Parietal lobe (tissue), 1 donor: Measurements from ENCODE around the gene EDN3. TPM values are rescaled to one million over a fixed set of nuclear protein-coding genes. Genes with fewer than 3 reads are reported as not detected.

ENCODE experiments used
- total RNA-seq: library from RNA; depleted of rRNA; stranded (reverse); fragments of >200 nt; gene quantifications from one replicate; pipeline ENCODE4 v1.2.3, GENCODE V29; 2014

EDN3 gene, protein sequence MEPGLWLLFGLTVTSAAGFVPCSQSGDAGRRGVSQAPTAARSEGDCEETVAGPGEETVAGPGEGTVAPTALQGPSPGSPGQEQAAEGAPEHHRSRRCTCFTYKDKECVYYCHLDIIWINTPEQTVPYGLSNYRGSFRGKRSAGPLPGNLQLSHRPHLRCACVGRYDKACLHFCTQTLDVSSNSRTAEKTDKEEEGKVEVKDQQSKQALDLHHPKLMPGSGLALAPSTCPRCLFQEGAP
- total RNA-seq: 0.63 TPM

DNA sequence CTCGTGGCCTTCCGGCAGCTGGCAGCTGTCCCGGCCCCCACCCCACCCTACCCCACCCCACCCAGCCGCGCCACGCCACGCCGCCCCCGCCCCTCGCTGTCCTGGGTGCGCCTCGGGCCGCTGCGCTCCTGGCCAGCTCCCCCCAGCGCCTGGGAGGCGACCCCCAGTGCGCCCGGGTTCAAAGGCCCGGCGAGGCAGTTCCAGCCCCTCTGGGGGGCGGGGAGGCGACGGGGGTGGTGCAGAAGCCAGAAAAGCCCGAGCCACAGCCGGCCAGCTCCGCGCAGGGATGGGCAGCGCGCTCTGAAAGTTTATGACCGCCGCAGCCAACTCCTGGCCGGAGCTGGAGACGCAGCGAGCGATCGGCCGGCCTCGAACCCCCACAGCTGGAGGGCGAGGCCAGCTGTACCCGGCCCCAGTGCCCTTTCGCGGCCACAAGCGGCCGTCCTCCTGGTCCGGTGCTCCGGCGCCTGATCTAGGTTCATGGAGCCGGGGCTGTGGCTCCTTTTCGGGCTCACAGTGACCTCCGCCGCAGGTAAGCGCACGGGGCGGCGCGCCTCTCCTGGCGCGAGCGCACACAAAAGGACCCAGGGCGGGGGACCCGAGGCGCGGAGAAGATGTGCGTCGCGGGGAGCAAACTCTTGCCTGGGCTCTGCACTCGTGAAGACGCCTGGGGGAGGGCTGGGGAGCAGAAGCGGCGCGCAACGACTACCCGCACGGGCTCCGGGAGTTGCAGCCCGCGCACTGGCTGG lies at the start of gene EDN3:
Gene EDN3 (plus strand): TSS at position 279 of the 749 bp plus-strand sequence. CDS start 202 bp downstream, at position 481.

Other genes with a start within 250 kb of the EDN3 start
- not detected for gene ZNF831, start 136.8 kb upstream of the EDN3 start, total RNA-seq